DOHH2 (cell line): ENCODE results near the gene ZNF609.
A peak's percentile ranks its signal among the peaks of the same experiment; 100 is the strongest.

Experiments used
- H3F3A ChIP-seq: fragments of 200-600 bp; sonication (generic), shearing (Covaris generic); 2 replicates; pipeline ENCODE4 v1.6.0; 2016; ENCODE audit warnings: antibody characterized with exemption, mild to moderate bottlenecking; ENCODE audit not compliant: control insufficient read depth, insufficient read depth
- H3K27ac ChIP-seq: fragments of 200-600 bp; sonication (generic); 2 replicates; pipeline ENCODE4 v1.5.1; 2014; ENCODE audit warnings: low read depth, mild to moderate bottlenecking, low read length, moderate library complexity
- H3K27me3 ChIP-seq: fragments of 200-600 bp; sonication (generic); 2 replicates; pipeline ENCODE4 v1.6.1; 2014; ENCODE audit warnings: mild to moderate bottlenecking, low read length, mixed read lengths; ENCODE audit not compliant: control insufficient read depth
- H3K36me3 ChIP-seq: fragments of 200-600 bp; sonication (generic); 2 replicates; pipeline ENCODE4 v1.6.1; 2014; ENCODE audit warnings: mild to moderate bottlenecking, low read length, moderate library complexity, mixed read lengths; ENCODE audit not compliant: control insufficient read depth
- H3K4me1 ChIP-seq: fragments of 200-600 bp; sonication (generic); 2 replicates; pipeline ENCODE4 v1.6.1; 2014; ENCODE audit warnings: mild to moderate bottlenecking, low read length, mixed read lengths; ENCODE audit not compliant: control insufficient read depth
- H3K4me2 ChIP-seq: fragments of 200-600 bp; sonication (generic); 2 replicates; pipeline ENCODE4 v1.6.0; 2014; ENCODE audit warnings: mild to moderate bottlenecking, low read length, moderate library complexity
- H3K4me3 ChIP-seq: fragments of 200-600 bp; sonication (generic); 2 replicates; pipeline ENCODE4 v1.5.1; 2014; ENCODE audit warnings: mild to moderate bottlenecking, low read length, mixed read lengths
- H3K79me2 ChIP-seq: fragments of 200-600 bp; sonication (generic); 2 replicates; pipeline ENCODE4 v1.6.1; 2014; ENCODE audit warnings: mild to moderate bottlenecking, low read length, mixed read lengths; ENCODE audit not compliant: control insufficient read depth
- H3K9me2 ChIP-seq: fragments of 200-600 bp; sonication (generic); replicated peaks from 2 replicates; pipeline ENCODE4 v1.6.1; 2014; ENCODE audit warnings: mild to moderate bottlenecking, low read length, mixed read lengths; ENCODE audit not compliant: control insufficient read depth
- H3K9me3 ChIP-seq: fragments of 200-600 bp; sonication (generic); 2 replicates; pipeline ENCODE4 v1.6.1; 2014; ENCODE audit warnings: antibody characterized with exemption, low read length, mixed read lengths; ENCODE audit not compliant: control insufficient read depth, insufficient read depth
- H4K20me1 ChIP-seq: fragments of 200-600 bp; sonication (generic); 2 replicates; pipeline ENCODE4 v1.6.0; 2014; ENCODE audit warnings: low read depth, mild to moderate bottlenecking, antibody characterized with exemption, low read length, moderate library complexity; ENCODE audit not compliant: control insufficient read depth, insufficient read depth
- CTCF ChIP-seq: fragments of 200-600 bp; sonication (generic); IDR thresholded peaks from one replicate; pipeline ENCODE4 v1.5.1; 2014; ENCODE audit warnings: antibody characterized with exemption, mild to moderate bottlenecking, low read depth, low read length; ENCODE audit not compliant: poor library complexity, severe bottlenecking
- EZH2phosphoT487 ChIP-seq: fragments of 200-600 bp; sonication (generic); IDR thresholded peaks from 2 replicates; pipeline ENCODE4 v1.6.1; 2017; ENCODE audit warnings: borderline replicate concordance, mild to moderate bottlenecking, antibody characterized with exemption, low read length, moderate library complexity, mixed read lengths

Gene ZNF609

DNA sequence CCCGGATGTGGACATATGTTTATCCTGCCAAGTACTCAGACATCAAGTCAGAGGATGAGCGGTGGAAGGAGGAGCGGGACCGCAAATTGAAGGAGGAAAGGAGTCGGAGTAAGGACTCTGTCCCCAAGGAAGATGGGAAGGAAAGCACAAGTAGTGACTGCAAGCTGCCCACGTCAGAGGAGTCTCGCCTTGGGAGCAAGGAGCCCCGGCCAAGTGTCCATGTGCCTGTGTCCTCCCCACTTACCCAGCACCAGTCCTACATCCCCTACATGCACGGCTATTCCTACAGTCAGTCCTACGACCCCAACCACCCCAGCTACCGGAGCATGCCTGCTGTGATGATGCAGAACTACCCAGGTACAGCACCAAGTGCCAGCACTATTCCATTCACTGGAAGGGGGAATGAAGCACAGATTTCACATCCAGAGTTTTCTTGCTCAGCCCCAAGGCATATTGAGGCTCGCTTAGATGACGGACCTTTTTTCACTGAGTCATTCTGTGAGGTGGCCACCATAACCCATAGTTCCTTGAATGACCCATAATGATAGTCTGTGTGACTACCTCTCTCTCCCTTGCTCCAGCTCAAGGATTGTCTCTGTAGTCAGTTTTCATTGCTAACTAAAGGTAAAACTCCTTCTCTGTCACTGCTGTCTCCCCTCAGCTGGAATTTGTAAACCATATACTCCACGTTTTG, 217.9 kb downstream of the ZNF609 start:
- H3K36me3 ChIP-seq = peaks cover 51% of the 10 kb centered on the region
- no peaks in the 10 kb centered on the region for H3K27me3 ChIP-seq
- no peak overlapping the region for H3K4me3 ChIP-seq

GRCh38 chr15:64680097-64680496, 219.7 kb downstream of the ZNF609 start:
- H4K20me1 ChIP-seq = no peaks in the 10 kb centered on the region
- H3K4me2 ChIP-seq = no peak overlapping the region
- no peaks in the 10 kb centered on the region for H3K9me3 ChIP-seq
- H3K4me3 ChIP-seq = no peak overlapping the region
- no peaks in the 10 kb centered on the region for H3K9me2 ChIP-seq
- no peaks in the 10 kb centered on the region for H3K4me1 ChIP-seq
- no peak for TF ChIP-seq EZH2phosphoT487
- TF ChIP-seq CTCF = no peak
- no peak overlapping the region for H3K27ac ChIP-seq
- no peaks in the 10 kb centered on the region for H3F3A ChIP-seq
- no peaks in the 10 kb centered on the region for H3K27me3 ChIP-seq
- H3K79me2 ChIP-seq = no peaks in the 10 kb centered on the region
- peaks cover 38% of the 10 kb centered on the region for H3K36me3 ChIP-seq

More for the DNA sequence above, 217.9 kb downstream of the ZNF609 start:
- Histone ChIP-seq H3K79me2 (no peaks in the 10 kb centered on the region), H3K4me2 (no peak overlapping the region), H3K27ac (no peak overlapping the region), H3K9me3 (no peaks in the 10 kb centered on the region), H4K20me1 (no peaks in the 10 kb centered on the region), H3K9me2 (no peaks in the 10 kb centered on the region), H3F3A (no peaks in the 10 kb centered on the region), H3K4me1 (no peaks in the 10 kb centered on the region)
- no peak for TF ChIP-seq EZH2phosphoT487
- TF ChIP-seq CTCF = no peak

GRCh38 chr15:64681424-64682024, 221.1 kb downstream of the ZNF609 start:
- no peaks in the 10 kb centered on the region for H3K79me2 ChIP-seq
- no peaks in the 10 kb centered on the region for H3K9me3 ChIP-seq
- H4K20me1 ChIP-seq = no peaks in the 10 kb centered on the region
- no peak overlapping the region for H3K4me3 ChIP-seq
- no peaks in the 10 kb centered on the region for H3K27me3 ChIP-seq
- no peaks in the 10 kb centered on the region for H3F3A ChIP-seq
- H3K4me2 ChIP-seq = no peak overlapping the region
- peaks cover 40% of the 10 kb centered on the region for H3K36me3 ChIP-seq
- no peaks in the 10 kb centered on the region for H3K4me1 ChIP-seq
- H3K9me2 ChIP-seq = no peaks in the 10 kb centered on the region
- TF ChIP-seq EZH2phosphoT487 (no peak), CTCF (peak; percentile 47)
- H3K27ac ChIP-seq = no peak overlapping the region
